Calu3 (cell line): Measurements from ENCODE around the gene HTATSF1. TPM values are rescaled to one million over a fixed set of nuclear protein-coding genes. Genes with fewer than 3 reads are reported as not detected.

Experiments used
- BruUV-seq: library from RNA; stranded (reverse); fragments of 400-500 nt; replicated peaks from 2 replicates; lab custom pipeline; 2021; lab: Mats Ljungman, UMichigan
- CTCF ChIA-PET: fragments of 300-600 bp; sonication (Branson Sonifier 250); formaldehyde crosslinking; loops from one replicate; lab custom pipeline; 2022; ENCODE audit warnings: antibody characterized with exemption; lab: Charles Lee
- DNase-seq: peaks from one replicate; pipeline ENCODE4 v3.0.0; 2022
- H3K27ac Mint-ChIP-seq: one replicate; pipeline ENCODE4 v1.8.0; 2022; ENCODE audit warnings: mixed read lengths; ENCODE audit not compliant: unreplicated experiment
- H3K27me3 Mint-ChIP-seq: one replicate; pipeline ENCODE4 v1.8.0; 2022; ENCODE audit warnings: mixed read lengths; ENCODE audit not compliant: unreplicated experiment
- H3K36me3 Mint-ChIP-seq: one replicate; pipeline ENCODE4 v1.8.0; 2022; ENCODE audit warnings: mild to moderate bottlenecking, moderate library complexity, mixed read lengths; ENCODE audit not compliant: insufficient read depth, unreplicated experiment
- H3K4me1 Mint-ChIP-seq: one replicate; pipeline ENCODE4 v1.8.0; 2022; ENCODE audit warnings: mild to moderate bottlenecking, low read depth, mixed read lengths; ENCODE audit not compliant: unreplicated experiment
- H3K4me3 Mint-ChIP-seq: one replicate; pipeline ENCODE4 v1.8.0; 2022; ENCODE audit warnings: mild to moderate bottlenecking, low read depth, moderate library complexity, mixed read lengths; ENCODE audit not compliant: unreplicated experiment
- H3K9me3 Mint-ChIP-seq: one replicate; pipeline ENCODE4 v1.8.0; 2022; ENCODE audit warnings: low read depth, mixed read lengths; ENCODE audit not compliant: unreplicated experiment
- CTCF ChIP-seq: fragments of 200-600 bp; IDR thresholded peaks from one replicate; pipeline ENCODE4 v1.8.0; 2022; ENCODE audit warnings: antibody characterized with exemption; ENCODE audit not compliant: unreplicated experiment
- intact Hi-C: fragments of 100-400 bp; cut with micrococcal nuclease; formaldehyde crosslinking; loops from one replicate; pipeline ENCODE4 v1.10.0; 2022; ENCODE audit not compliant: unreplicated experiment
- total RNA-seq: library from RNA; stranded (reverse); gene quantifications from 2 replicates; pipeline ENCODE4 v1.2.3, GENCODE V29; 2022

HTATSF1 gene
- total RNA-seq, 1 experiment from 2014 or later: 46.0 TPM

- no TSS peak for BruUV-seq
- TF ChIP-seq CTCF: no peak
- H3K4me3 Mint-ChIP-seq: no peak overlapping the region
- H3K27me3 Mint-ChIP-seq: no peaks in the 10 kb centered on the region
- intact Hi-C loops: no loop called here
- H3K4me1 Mint-ChIP-seq: no peaks in the 10 kb centered on the region
- CTCF ChIA-PET: interaction anchor here (0.7 kb wide), 1 partner anchor 31 kb away, joined by 5 read pairs; no protein-coding TSS in a partner anchor
- no peak overlapping the region for H3K27ac Mint-ChIP-seq
- H3K36me3 Mint-ChIP-seq: no peaks in the 10 kb centered on the region
- H3K9me3 Mint-ChIP-seq: no peaks in the 10 kb centered on the region
- DNase-seq: no peak
Observed at GRCh38 chrX:136452614-136453013, 44.8 kb upstream of the HTATSF1 start.

GRCh38 chrX:136453114-136453513 lies 44.3 kb upstream of the HTATSF1 start:
- no TSS peak for BruUV-seq
- no peak for DNase-seq
- no peak overlapping the region for H3K4me3 Mint-ChIP-seq
- no peaks in the 10 kb centered on the region for H3K27me3 Mint-ChIP-seq
- H3K9me3 Mint-ChIP-seq: no peaks in the 10 kb centered on the region
- CTCF ChIA-PET: interaction anchor here (0.7 kb wide), 1 partner anchor 31 kb away, joined by 5 read pairs; no protein-coding TSS in a partner anchor
- H3K27ac Mint-ChIP-seq: no peak overlapping the region
- no peak for TF ChIP-seq CTCF
- intact Hi-C loops: no loop called here
- no peaks in the 10 kb centered on the region for H3K4me1 Mint-ChIP-seq
- no peaks in the 10 kb centered on the region for H3K36me3 Mint-ChIP-seq

- no peaks in the 10 kb centered on the region for H3K4me1 Mint-ChIP-seq
- BruUV-seq: no TSS peak
- intact Hi-C loops: no loop called here
- no peaks in the 10 kb centered on the region for H3K36me3 Mint-ChIP-seq
- H3K27me3 Mint-ChIP-seq: no peaks in the 10 kb centered on the region
- TF ChIP-seq CTCF: no peak
- CTCF ChIA-PET: no interaction called here
- no peak overlapping the region for H3K4me3 Mint-ChIP-seq
- H3K27ac Mint-ChIP-seq: no peak overlapping the region
- no peaks in the 10 kb centered on the region for H3K9me3 Mint-ChIP-seq
- no peak for DNase-seq
Observed at GRCh38 chrX:136453771-136454170, 43.6 kb upstream of the HTATSF1 start.

GRCh38 chrX:136456133-136456532 lies 41.3 kb upstream of the HTATSF1 start:
- no peaks in the 10 kb centered on the region for H3K4me1 Mint-ChIP-seq
- H3K9me3 Mint-ChIP-seq: no peaks in the 10 kb centered on the region
- intact Hi-C loops: no loop called here
- BruUV-seq: no TSS peak
- no peaks in the 10 kb centered on the region for H3K27me3 Mint-ChIP-seq
- no peak overlapping the region for H3K27ac Mint-ChIP-seq
- CTCF ChIA-PET: no interaction called here
- no peaks in the 10 kb centered on the region for H3K36me3 Mint-ChIP-seq
- no peak overlapping the region for H3K4me3 Mint-ChIP-seq
- TF ChIP-seq CTCF: no peak
- no peak for DNase-seq
